ENCODE measurements around the gene ZNF805. TPM values are rescaled to one million over a fixed set of nuclear protein-coding genes. Genes with fewer than 3 reads are reported as not detected.

The ZNF805 gene
- total RNA-seq, 1 donor from 2014 or later, result 20.4 TPM

GRCh38 chr19:57282011-57282643, 41.7 kb downstream of the ZNF805 start:
- Mint-ChIP-seq H3K36me3 (ENCODE audit: low read depth, unreplicated experiment) (peaks cover 33% of the 10 kb centered on the region), H3K27me3 (ENCODE audit: unreplicated experiment) (peaks cover 10% of the 10 kb centered on the region), H3K27ac (ENCODE audit: unreplicated experiment) (peak overlapping the region; percentile 67), H3K4me3 (ENCODE audit: unreplicated experiment) (peak overlapping the region; percentile 79), H3K4me1 (ENCODE audit: unreplicated experiment) (peaks cover 13% of the 10 kb centered on the region), H3K9me3 (ENCODE audit: unreplicated experiment) (no peaks in the 10 kb centered on the region)
- DNase-seq (ENCODE audit: low spot score), result no peak
- TF ChIP-seq CTCF (IDR thresholded peaks at IDR 0.05; ENCODE audit: unreplicated experiment), result no peak

GRCh38 chr19:57288373-57288772, 47.9 kb downstream of the ZNF805 start:
- DNase-seq (ENCODE audit: low spot score), result no peak
- H3K27ac Mint-ChIP-seq (ENCODE audit: unreplicated experiment), result no peak overlapping the region
- H3K36me3 Mint-ChIP-seq (ENCODE audit: low read depth, unreplicated experiment), result peaks cover 61% of the 10 kb centered on the region
- no peak for TF ChIP-seq CTCF (IDR thresholded peaks at IDR 0.05; ENCODE audit: unreplicated experiment)
- no peaks in the 10 kb centered on the region for H3K9me3 Mint-ChIP-seq (ENCODE audit: unreplicated experiment)
- H3K4me1 Mint-ChIP-seq (ENCODE audit: unreplicated experiment), result no peaks in the 10 kb centered on the region
- H3K27me3 Mint-ChIP-seq (ENCODE audit: unreplicated experiment), result peaks cover 3% of the 10 kb centered on the region
- H3K4me3 Mint-ChIP-seq (ENCODE audit: unreplicated experiment), result peak overlapping the region; percentile 9

- DNase-seq (ENCODE audit: low spot score), result no peak
- no peaks in the 10 kb centered on the region for H3K9me3 Mint-ChIP-seq (ENCODE audit: unreplicated experiment)
- H3K27ac Mint-ChIP-seq (ENCODE audit: unreplicated experiment), result no peak overlapping the region
- TF ChIP-seq CTCF (IDR thresholded peaks at IDR 0.05; ENCODE audit: unreplicated experiment), result no peak
- peaks cover 72% of the 10 kb centered on the region for H3K36me3 Mint-ChIP-seq (ENCODE audit: low read depth, unreplicated experiment)
- H3K4me1 Mint-ChIP-seq (ENCODE audit: unreplicated experiment), result no peaks in the 10 kb centered on the region
- peaks cover 2% of the 10 kb centered on the region for H3K27me3 Mint-ChIP-seq (ENCODE audit: unreplicated experiment)
- H3K4me3 Mint-ChIP-seq (ENCODE audit: unreplicated experiment), result peak overlapping the region; percentile 63
Measured at GRCh38 chr19:57290970-57291369, 50.5 kb downstream of the ZNF805 start.

DNA sequence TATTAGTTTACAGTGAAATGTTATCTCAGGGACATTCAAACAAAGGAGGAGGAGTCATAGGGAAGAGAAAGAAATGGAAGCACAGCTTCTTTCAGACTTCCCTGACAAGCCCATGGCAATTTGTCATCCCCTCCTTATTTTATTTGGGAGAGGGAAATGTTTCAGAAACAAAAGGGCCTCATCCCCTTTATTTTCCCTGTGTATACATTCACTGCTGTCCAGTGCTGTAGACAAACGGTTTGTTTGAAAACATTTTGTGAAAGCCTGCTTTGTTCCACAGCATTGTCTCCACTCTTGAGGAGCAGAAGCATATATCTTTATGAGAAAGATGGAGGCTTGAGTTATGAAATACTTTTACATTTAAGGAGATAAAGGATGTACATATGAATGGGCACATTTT, 52.1 kb downstream of the ZNF805 start:
- TF ChIP-seq CTCF (IDR thresholded peaks at IDR 0.05; ENCODE audit: unreplicated experiment), result no peak
- H3K9me3 Mint-ChIP-seq (ENCODE audit: unreplicated experiment), result no peaks in the 10 kb centered on the region
- H3K27me3 Mint-ChIP-seq (ENCODE audit: unreplicated experiment), result peaks cover 2% of the 10 kb centered on the region
- no peak overlapping the region for H3K27ac Mint-ChIP-seq (ENCODE audit: unreplicated experiment)
- no peaks in the 10 kb centered on the region for H3K4me1 Mint-ChIP-seq (ENCODE audit: unreplicated experiment)
- DNase-seq (ENCODE audit: low spot score), result no peak
- H3K36me3 Mint-ChIP-seq (ENCODE audit: low read depth, unreplicated experiment), result peaks cover 60% of the 10 kb centered on the region
- H3K4me3 Mint-ChIP-seq (ENCODE audit: unreplicated experiment), result peak overlapping the region; percentile 62

GRCh38 chr19:57293719-57294118, 53.3 kb downstream of the ZNF805 start:
- Mint-ChIP-seq H3K4me1 (ENCODE audit: unreplicated experiment) (no peaks in the 10 kb centered on the region), H3K27me3 (ENCODE audit: unreplicated experiment) (peaks cover 5% of the 10 kb centered on the region)
- no peak for DNase-seq (ENCODE audit: low spot score)

More at GRCh38 chr19:57293719-57294118, 53.3 kb downstream of the ZNF805 start:
- Mint-ChIP-seq H3K27ac (ENCODE audit: unreplicated experiment) (no peak overlapping the region), H3K4me3 (ENCODE audit: unreplicated experiment) (no peak overlapping the region), H3K36me3 (ENCODE audit: low read depth, unreplicated experiment) (peaks cover 61% of the 10 kb centered on the region), H3K9me3 (ENCODE audit: unreplicated experiment) (no peaks in the 10 kb centered on the region)
- TF ChIP-seq CTCF (IDR thresholded peaks at IDR 0.05; ENCODE audit: unreplicated experiment), result no peak

All from endothelial cell (in vitro differentiated cells).